GM18867 (cell line): ENCODE measurements around the gene TMEM213.
A peak's percentile ranks its signal among the peaks of the same experiment; 100 is the strongest.
"Not testable (repeated sequence)": the region's sequence is repeated elsewhere in the genome, so short reads cannot be mapped to it uniquely, and the experiment has no call there.

Source experiments
- ATAC-seq: cut with Tn5 transposase; IDR thresholded peaks from one replicate; pipeline ENCODE4 v1.9.1; 2021; ENCODE audit warnings: mild to moderate bottlenecking, moderate library complexity; ENCODE audit not compliant: unreplicated experiment

TMEM213 gene

DNA sequence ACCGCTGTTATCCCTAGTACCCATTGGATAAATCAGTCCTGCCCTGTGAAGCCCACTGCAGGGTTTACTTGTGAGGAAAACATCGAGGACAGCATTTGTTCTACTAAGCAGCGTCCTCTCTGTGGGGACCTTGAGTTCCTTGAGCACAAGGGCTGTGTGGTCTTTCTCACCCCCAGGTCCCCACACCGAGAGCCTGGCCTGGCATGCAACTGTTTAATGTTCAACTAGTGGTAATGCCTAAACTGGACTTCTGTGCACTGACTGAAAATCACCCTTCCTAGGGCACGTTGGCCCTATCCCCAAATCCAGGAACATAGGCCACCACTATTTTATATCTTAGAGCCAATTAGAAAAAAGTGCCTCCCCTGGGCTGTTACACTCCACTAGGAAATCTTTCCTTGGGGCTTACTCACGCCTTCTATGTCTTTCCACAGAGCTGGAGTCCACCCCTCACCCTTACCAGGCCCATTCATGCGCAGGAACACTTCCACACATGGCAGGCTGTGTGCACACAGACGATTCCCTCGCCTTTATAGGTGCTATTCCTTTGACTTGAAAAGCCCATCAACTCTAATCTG is 1.7 kb upstream of the TMEM213 start:
- ATAC-seq, result no peak

DNA sequence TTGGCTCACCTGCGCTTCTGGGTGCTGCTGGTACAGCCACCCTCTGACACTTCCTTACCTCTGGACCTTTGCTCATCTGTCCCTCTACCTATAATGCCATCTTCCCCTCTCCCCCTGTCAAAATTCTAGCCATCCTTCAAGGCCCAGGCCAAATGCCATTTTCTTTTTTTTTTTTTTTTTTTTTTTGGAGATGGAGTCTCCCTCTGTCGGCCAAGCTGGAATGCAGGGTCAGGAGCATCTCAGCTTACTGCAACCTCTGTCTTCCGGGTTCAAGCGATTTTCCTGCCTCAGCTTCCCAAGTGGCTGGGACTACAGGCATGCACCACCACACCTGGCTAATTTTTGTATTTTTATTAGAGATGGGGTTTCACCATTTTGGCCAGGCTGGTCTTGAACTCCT is 748 bp upstream of the TMEM213 start:
- not testable (repeated sequence) for ATAC-seq

DNA sequence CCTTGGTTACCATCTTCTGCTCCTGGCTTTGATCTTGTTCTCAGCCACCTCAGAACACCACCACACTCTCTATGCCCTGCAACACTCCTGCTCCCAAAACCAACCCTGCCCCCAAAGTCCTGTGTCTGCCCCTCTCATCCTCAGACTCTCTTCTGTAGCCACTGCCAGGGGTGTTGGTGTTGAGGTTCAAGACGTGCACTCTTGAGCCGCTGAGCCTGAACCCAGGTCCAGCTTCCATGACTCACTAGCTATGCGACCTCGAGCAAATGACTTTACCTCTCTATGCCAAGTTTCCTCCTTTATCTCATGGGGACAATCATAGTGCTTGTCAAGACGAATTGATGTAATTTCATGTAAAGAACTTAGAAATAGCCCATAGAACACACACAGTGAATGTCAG is 1.0 kb downstream of the TMEM213 start:
- ATAC-seq, result no peak

DNA sequence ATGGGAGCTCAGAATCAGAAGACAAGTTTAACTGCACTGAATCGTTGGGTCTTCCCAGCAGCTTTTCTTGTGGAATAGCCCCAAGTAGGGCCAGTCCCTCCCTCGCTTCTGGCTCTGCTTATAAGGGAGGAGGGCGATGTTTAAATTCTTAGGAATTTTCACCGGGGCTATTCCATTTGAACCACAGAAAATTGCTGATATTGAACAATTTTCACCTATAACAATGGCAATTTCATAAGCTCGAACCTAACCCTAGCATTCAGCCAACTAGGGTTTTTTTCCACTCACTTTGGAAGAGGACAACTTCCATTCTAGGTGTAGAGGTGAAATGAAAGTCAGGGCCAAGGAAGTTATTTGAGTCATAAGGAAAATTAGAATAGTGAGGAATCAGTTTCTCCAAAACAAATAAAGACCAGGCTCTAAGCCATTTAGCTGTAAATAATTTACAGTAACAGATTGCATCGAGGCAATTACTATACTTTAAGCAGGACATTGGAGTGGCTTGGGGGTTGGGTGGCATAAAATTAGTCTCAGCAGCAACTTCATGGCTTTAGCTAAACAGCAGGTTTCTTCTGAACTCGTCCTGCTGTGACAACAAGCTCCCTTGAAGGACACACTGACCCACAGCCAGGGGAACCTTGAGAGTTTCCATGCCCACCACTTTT is 1.7 kb downstream of the TMEM213 start:
- no peak for ATAC-seq

DNA sequence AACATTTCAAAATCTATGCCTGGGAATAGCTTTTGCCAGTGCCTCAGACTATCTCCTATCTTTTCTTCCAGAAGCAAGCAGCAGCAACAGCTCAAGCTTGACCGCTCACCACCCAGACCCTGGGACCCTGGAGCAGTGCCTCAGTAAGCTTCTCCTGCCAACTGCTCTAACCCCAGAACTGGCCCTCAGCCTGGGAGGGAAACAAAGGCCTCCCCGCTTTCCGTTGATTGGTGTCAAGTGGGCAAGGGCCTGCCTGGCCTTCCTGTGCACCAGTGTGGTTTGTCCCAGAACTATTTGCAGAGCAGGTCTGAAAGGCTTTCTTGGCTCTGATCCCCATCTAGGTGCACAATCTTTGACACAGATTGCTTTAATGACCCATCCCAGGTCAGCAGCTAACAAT is 3.5 kb downstream of the TMEM213 start:
- no peak for ATAC-seq

DNA sequence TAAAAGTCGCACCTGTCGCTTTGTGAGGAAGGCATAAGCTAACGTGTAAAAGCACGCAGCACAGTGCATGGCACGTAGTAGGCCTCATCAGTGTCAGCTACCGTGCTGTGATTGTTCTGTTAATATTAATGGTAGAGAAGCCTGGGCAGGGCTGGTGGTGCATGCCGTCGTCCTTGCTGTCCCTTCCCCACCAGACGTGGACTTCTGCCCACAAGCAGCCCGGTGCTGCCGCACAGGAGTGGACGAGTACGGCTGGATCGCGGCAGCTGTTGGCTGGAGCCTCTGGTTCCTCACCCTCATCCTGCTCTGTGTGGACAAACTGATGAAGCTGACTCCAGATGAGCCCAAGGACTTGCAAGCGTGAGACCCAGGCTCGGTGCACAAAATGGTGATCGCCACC is 4.9 kb downstream of the TMEM213 start:
- ATAC-seq, result no peak

DNA sequence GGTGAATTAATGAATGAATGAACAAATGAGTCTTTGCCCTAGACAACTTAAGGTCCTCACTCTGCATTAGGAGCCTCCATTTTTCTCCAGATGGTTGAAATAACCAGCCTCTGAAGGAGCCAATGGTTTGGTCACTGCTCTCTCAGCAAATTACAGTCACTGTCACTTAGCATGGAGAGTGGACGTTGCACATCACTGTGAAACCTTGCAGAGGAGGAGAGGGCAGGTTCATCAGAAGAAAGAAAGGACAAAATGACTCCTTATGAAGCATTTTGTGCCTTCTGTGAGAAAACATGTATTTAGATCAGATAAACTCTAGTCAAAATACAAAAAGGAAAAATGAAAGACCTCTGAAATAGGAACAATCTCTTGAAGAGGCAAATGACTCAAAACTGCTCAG is 6.8 kb downstream of the TMEM213 start:
- no peak for ATAC-seq

DNA sequence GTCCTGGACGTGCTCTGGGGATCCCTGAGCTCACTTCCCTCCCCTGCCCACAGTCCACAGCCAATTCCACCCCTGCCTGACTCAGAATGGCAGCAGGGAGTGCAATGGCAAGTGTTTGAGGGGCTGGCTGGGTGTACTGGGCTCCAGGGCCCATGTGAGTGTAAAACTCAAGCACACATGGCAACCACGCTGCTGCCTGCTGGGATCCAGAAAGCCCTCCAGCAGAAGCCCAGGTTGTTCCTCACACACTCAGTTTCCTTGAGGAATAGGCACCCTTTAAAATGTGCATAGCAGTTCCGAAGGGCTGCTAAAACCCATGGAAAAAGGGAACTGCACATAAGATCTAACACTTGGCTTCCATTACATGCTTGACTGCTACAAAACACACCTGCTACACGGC is 11.6 kb downstream of the TMEM213 start:
- no peak for ATAC-seq

DNA sequence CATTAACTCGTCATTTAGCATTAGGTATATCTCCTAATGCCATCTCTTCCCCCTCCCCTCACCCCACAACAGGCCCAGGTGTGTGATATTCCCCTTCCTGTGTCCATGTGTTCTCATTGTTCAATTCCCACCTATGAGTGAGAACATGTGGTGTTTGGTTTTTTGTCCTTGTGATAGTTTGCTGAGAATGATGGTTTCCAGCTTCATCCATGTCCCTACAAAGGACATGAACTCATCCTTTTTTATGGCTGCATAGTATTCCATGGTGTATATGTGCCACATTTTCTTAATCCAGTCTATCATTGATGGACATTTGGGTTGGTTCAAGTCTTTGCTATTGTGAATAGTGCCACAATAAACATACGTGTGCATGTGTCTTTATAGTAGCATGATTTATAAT is 13.5 kb downstream of the TMEM213 start:
- ATAC-seq, result not testable (repeated sequence)

DNA sequence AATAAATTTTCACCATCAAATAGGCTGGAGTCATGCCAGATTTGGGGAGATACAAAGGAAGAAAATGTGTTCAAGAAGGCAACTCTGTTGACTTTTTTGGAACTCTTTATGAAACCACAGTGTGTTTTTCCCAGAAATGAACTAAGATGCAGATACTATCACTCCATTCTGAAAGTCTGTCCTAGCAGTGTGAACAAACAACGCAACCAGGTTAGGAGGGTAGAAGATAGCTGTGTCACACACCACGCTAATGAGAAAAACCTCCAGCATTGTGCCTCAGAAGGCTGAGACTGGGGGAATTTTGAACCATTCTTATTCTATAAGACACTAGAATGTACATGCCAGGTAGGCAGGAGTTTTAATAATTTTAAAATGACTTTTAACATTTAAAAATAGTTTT is 16.2 kb downstream of the TMEM213 start:
- no peak for ATAC-seq

DNA sequence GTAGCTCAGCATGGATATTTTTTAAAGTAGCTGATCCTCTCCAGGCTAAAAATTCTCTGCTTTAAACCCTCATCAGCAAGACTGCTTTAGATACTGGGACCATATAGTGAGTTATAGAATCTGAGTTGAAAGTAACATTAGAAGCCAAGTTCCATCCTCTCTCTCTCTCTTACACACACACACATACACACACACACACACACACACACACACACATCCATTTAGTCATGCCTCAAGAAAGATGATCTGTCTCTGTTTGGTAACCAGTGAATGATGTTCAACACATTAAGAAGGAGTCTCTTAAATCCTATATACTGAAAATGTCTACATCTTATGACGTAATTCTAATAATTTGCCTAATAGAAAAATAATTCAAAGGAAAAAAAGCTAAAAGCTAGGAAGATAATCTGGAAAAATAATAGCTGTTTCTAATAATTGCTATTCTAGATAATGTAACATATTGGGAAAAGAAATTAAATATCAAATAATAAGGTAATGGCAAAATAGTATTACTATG is 17.1 kb downstream of the TMEM213 start:
- ATAC-seq, result no peak

DNA sequence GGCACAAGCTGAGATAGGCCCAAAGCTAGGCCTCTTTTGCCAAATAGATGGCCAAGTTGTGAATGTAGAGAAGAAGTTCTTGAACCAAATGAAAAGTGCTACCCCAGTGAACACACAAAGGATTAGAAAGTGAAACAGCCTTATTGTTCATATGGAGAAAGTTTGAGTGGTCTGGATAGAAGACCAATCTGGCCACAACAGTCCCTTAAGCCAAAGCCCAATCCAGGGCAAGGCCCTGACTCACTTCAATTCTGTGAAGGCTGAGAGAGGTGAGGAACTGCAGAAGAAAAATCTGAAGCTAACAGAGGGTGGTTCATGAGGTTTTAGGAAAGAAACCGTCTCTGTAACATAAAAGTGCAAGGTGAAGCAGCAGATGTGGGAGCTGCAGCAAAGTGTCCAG is 18.9 kb downstream of the TMEM213 start:
- ATAC-seq, result no peak

DNA sequence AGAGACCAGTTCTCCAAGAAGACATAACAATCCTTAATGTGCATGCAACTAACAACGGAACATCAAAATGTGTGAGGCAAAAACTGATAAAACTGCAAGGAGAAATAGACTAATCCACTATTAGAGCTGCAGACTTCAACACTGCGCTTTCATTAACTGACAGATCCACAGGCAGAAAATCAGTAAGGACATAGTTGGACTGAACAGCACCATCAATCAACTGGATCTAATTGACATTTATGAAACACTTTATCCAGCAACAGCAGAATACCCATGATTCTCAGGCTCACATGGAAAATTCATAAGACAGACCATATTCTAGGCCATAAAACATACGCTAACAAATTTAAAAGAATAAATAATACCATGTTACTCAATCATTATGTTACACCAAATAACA is 21.8 kb downstream of the TMEM213 start:
- ATAC-seq, result no peak

DNA sequence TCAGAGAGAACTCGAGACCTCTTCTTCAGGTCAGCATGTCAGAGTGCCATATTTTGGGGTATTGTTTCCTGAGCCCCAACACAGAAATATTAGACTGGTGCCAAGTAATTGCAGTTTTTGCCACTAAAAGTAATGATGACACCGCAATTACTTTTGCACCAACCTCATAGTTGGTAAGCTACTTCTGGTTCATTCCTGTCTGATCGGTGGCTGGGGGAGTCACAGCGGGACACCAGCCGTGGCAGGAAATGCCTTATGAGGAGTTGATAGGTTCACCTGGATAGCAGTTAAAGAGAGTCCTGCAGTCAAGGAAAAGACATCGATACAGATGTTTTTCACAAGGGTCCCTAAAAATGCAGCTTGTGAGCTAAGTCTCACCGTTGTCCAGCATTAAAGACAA is 24.1 kb downstream of the TMEM213 start:
- ATAC-seq, result no peak

DNA sequence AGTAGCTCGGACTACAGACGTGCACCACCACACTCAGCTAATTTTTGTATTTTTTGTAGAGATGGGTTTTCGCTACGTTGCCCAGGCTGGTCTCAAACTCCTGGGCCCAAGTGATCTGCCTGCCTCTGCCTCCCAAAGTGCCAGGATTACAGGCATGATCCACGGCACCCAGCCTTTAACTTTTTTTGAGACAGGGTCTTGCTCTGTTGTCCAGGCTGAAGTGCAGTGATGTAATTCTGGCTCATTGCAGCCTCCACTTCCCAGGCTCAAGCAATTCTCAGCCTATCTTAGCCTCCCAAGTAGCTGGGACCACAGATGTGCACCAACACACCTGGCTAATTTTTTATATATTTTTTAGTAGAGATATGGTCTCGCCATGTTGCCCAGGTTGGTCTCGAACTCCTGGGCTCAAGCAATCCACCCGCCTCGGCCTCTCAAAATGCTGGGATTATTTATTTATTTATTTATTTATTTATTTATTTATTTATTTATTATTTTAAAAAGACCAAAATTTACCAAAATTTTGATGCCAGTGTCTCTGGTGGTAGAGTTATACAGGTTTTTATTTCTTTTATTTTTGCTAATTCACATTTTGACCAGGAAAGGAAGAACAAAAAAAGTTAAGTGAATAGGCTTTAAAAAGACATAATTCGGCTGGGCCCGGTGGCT is 25.2 kb downstream of the TMEM213 start:
- ATAC-seq, result no peak

DNA sequence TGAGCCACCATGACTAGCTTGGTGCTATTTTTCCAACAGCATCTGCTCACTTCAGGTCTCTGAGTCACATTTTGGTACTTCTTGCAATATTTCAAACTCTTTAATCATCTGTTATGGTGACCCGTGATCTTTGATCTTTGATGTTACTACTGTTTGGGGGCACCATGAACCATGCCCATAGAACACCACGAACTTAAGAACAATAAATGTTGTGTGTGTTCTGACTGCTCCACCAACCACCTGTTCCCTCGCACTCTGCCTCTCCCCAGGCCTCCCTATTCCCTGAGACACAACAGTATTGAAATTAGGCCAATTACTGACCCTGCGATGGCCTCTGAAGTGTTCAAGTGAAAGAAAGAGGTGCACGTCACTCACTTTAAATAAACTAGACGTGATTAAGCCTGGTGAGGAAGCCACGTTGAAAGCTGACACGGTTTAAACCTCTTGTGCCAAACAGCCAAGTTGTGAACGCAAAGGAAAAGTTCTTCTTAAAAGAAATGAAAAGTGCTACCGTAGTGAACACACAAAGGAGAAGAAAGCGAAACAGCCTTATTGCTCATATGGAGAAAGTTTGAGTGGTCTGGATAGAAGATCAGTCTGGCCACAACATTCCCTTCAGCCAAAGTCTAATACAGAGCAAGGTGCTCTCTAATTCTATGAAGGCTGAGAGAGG is 27.4 kb downstream of the TMEM213 start:
- ATAC-seq, result no peak

DNA sequence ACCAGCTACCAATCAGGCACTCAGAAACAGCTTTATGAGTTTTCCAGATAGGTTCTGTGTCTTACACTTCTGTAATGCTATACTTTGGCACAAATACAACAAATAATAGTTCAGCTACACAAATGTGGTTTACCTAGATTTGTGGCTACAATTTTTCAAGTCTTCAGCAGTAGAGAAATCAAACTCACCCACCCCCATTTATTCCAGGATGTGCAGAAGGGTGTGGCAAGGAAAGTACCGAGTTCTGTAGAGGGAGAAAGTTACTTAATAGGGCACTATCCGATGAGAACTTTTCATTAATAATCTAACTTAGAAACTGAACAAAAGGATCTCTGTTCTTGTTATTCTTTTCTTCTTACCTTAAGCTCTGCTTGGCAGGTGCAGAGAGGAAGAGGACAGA is 30.5 kb downstream of the TMEM213 start:
- no peak for ATAC-seq

DNA sequence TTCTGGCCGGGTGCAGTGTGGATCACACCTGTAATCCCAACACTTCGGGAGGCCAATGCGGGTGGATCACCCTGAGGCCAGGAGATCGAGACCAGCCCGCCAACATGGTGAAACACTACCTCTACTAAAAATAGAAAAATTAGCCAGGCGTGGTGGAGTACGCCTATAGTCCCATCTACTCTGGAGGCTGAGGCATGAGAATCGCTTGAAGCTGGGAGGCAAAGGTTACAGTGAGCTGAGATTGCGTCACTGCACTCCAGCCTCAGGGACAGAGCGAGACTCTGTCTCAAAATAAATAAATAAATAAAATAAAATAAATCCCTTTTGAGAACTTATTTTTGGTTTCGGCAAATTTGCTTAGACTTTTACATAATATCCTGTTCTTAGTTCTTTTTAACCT is 31.5 kb downstream of the TMEM213 start:
- no peak for ATAC-seq

DNA sequence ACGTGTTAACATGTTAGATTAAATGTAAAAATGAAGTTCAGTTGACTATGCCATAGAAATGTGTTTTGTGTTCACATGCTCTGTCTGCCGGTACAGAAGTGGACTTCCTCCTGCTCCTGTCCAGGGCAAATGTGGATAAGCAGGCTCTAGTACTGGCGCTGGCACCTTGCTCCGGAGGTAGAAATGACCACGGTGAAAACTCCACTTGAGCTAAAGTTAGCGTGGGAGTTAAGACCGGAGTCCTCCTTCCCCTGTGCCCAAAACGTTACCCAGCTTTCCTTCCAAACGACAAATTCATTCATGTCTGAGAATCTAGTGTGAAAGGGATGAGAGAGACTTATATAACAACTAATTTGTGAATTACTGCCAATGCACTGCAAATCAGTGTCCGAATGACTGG is 35.2 kb downstream of the TMEM213 start:
- ATAC-seq, result no peak

DNA sequence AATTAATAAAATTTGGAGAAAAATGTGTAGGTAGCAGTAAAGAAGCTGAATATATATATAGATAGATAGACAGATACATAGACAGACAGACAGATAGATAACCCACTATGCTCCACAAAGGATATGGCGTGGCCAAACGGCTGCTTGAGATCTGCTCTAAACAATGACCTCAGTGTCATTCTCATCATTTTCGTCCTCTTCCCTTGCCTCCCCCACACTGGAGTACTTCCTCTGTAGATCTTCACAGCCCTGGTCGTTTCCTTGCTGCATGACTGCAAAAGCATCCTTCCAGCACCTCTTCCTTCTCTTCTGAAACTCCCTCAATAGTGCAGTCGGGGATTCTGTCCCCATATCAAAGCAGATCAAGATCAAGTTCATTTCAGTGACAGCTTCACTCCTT is 35.8 kb downstream of the TMEM213 start:
- ATAC-seq, result no peak

DNA sequence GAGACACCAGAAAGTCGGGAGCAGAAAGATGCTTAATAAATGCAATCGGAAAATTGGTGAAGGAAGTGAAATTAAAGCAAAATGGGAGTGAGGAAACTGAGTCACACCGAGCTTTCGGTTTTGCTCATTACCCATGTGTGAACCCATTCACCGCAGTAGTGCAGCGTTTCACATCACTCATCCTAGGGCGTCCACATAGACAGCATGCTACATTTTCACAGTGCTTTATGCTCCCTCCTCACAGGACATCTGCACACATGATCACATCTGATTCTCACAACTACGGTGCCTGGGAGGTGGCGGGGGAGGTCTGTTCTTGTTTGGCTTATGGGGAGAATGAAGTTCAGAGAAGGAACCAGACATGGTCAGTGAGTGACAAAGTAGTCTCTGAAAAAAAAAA is 36.8 kb downstream of the TMEM213 start:
- ATAC-seq, result peak; percentile 76

DNA sequence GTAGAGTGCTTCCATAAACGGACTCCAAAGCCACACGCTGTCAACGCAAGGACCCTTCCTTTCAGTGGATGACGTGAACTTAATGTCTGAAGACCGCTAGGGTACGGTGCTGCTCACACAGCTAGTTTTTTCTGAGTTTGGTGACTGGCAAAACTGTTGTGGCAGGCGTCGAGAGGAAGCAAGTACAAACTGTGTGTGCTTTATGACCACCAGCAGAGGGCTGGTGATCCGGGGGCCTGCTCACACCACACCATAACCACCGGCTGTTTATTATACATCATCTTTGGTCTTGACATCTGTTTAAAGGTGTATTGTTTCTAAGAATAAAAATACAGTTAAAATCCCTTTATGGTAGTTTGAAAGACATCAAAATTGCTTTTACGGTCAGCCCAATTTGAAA is 37.3 kb downstream of the TMEM213 start:
- ATAC-seq, result no peak
